ENCODE data around the gene STX12.
"Not testable (repeated sequence)": the region's sequence is repeated elsewhere in the genome, so short reads cannot be mapped to it uniquely, and the experiment has no call there.

The STX12 gene

DNA sequence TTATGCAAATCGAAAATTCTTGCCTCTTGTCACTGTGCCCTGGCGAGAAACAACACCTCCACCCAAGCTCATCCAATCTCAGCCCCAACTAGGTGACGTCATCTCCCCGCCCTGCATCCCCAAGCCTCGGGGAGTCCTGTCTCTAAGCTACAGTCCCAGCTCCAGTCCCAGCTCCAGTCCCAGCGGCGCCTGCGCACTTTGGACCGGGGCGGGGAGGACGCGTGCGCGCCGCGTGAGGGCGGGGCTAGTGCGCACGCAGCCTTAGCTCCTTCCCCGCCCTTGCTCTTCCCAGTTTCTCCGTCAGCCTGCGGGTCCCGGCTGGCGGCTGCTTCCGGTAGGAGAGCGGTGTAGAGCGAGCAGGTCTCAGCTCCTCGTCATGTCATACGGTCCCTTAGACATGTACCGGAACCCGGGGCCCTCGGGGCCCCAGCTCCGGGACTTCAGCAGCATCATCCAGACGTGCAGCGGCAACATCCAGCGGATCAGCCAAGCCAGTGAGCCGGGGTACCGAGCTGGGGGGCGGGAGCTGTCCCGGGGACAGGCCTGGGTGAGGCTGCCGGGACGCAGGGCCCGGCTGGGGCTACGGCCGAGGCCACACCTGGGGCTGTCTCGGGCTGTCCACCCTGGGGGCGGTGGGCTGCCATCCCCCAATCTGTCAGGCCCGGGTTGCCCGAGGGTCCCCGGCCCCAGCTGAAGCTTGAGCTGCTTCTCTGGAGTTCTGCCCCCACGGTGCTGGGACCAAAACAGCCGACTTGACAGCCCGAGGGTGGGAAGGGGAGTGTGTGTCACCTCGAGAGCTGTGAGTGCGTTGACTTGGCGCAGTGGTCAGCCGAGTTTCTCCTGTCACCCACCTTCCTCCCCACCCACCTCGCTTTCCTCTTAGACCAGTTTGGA is at the start of gene STX12:
Gene STX12, plus strand, starts transcription at position 288 of the 894 bp plus-strand sequence. Its CDS starts 89 bp downstream, at position 377.
- peak; percentile 97 for DNase-seq

DNA sequence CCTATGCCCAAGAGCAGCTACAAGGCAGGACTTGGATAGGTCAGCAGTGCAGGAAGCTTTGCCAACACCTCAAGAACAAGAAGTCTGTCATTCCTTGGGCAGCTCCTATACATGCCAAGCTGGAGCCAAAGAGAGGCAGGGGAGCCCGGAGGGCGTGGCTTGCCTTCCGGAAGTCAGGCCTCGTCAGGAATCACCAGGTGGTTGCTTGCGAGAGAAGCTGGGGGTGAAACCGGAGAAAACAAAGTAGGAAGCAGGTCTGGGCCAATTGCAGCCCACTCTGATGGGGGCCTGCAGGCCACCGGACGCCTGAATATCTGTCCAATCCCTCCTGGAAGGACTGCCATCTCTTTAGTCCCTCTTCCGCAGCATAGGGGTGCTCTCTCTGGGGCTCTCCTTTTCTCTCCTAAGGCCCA is 48.1 kb upstream of the STX12 start:
- peak; percentile 72 for DNase-seq

DNA sequence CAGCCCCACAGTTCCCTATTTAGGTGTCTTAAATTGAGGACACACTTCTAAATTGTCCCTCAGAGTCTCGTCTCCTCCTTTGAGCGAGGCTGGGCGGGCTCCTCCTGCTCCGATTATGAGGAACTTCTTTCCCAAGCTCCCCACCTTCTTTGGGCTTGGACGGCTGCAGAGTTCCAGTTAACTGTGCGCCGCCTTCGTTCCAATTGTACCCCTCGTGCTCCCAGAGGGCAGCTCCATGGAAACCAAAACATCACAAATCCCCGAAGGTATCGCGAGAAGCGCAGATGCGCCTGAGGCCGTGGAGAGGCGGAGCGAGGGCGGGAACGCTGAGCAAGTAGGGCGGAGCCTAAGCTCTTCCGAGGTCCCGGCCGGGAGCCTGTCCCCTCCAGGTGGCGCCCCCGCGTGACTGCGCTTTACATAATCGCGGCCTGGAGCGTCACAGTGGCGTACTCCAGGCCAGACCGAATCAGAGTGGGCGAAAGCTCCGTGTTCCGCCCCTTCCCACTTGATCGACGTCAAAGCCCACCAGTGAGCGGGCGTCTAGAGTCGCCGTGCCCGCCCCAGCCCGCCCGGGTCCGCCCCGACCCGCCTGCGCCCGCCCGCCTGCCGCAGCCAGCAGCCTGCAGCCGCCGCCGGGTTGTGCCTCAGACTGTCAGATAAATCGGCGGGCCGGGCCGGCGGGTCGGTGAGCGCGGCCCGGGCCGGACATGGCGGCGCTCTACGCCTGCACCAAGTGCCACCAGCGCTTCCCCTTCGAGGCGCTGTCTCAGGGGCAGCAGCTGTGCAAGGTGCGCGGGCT is 47.4 kb upstream of the STX12 start, which contains the start of gene FAM76A:
Gene FAM76A, plus strand, starts transcription at position 588 of the 799 bp plus-strand sequence. Its CDS starts 120 bp downstream, at position 708.
- DNase-seq: peak; percentile 99

DNA sequence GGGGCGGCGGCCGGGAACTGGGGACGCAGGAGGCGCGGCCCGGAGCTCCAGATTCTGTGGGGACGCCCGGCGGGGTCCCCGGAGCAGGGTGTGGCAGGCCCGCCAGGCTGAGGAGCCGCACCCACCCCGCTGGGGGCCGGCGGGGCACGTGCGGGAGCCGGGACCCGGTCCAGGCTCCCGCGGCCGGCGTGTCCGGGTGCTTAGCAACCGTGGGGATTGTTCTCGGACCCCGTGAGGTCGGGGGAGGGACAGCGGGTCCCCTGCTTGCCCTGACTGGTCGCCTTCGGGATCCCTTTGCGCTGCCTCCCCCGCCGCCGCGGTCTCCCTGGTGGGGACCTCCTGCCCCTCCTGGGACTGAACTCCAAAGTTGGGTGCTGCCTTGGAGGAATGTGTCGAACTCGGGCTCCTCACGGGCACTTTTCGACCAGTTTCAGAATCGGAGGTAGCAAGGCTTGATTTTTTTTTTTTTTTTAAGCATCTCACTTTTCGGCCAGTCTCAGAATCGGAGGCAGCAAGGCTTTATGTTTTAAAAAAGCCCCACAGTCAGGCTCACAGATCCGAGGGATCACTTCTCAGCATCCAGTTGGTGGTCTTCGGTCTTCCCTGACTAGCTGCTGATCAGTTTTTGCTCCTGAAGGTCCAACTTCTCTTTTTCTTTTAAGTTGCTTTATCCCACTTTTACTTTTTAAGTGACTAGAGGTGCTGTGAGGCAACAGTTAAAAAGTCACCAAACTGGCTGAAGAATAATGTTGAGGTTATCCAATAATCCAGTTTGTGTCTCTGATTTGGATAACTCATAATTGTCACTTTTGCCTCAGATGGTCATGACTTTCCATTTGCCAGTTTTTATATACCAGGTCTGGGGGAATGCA is 46.6 kb upstream of the STX12 start:
- DNase-seq: peak; percentile 13

DNA sequence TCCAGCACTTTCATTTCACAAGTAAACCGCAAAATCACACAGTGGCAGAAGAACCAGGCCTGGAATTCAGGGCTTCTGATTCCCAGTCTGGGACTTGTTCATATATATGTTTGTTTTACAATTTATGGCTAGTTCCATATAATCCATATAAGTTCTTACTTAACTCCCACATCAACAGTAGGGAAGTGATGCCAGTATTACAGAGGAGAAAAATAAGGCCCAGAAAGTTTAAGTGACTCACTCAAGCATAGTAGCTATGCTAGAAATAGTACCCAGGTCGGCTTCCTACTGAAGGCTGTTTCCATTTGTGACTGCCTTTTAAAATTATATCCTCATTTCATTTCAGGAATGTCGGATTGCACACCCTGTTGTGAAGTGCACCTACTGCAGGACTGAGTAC is 45.9 kb upstream of the STX12 start:
- no peak for DNase-seq

DNA sequence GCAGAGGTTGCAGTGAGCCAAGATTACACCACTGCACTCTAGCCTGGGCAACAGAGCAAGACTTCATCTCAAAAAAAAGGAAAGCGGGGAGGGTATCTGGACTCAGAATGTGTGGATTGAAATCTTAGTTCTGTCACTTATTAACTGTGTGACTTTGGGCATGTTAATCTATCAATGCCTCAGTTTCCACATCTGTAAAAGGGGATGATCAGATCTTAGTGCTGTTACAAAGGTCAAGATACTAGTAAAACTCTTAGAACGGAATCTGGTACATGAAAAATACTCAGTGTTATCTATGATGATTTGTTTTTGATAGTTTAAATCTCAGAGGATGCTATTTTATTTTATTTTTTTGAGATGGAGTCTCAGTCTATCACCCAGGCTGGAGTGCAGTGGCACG is 36.8 kb upstream of the STX12 start:
- DNase-seq: no peak

DNA sequence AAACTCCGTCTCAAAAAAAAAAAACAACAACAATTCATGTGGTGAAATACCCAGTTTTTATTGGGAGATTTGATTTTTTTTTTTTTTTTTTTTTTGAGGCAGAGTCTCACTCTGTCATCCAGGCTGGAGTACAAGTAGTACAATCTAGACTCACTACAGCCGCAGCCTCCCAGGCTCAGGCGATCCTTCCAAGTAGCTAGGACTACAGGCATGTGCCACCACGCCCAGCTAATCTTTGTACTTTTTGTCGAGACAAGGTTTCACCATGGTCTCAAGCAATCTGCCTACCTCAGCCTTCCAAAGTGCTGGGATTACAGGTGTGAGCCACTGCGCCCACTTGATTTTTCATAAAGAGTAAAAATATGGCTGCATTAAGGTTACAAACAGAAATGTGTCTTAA is 31.9 kb upstream of the STX12 start:
- DNase-seq: no peak

DNA sequence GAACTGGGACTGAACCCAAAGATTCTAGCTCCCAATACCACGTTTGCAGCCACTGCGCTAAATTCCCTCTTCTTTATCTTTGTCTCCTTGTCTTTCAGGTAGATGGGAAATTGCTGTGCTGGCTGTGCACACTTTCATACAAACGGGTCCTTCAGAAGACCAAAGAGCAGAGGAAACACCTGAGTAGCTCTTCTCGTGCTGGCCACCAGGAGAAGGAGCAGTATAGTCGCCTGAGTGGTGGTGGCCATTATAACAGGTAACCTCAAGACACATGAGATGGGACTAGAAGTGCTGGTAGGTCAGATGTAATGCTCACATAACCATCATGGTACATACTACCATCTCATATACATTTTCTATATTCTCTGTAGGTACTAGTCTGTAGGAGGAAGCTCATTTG is 28.5 kb upstream of the STX12 start:
- no peak for DNase-seq

DNA sequence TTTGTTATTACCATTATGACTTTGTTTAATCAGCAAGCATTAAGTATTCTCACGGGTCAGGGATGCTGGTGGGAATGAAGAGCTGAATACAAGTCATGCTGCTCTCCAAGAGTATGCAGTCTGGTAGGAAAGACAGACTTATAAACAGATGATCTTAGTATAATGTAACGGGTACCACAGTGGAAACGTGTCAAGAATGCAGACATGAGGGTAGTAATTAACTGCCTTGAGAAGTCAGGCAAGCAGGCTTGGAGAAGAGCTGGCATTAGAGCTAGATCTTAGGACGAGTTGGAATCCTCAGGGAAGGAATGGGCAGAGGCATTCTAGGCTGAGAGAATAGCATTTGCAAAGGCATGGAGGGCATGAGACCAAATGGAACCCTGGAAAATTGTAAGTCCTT is 27.6 kb upstream of the STX12 start:
- no peak for DNase-seq

DNA sequence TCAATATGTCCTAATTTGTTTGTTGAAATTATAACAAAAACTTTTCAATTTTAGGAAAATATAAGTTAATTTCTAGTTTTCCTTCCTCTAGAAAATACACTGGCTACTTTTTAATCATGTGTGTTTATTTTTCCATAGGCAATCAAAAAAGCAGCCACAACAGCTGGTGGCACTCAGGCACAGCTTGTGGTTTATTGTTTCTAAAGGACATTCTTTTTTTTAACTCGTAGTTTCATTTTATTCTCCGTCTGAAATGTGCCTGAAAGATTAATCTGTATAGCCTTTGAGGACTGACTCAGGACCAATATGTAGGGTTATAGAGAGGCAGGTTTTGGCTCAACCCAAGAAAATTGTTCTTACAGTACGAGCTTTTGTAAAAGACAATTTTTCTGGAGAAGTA is 20.7 kb upstream of the STX12 start:
- DNase-seq: no peak

DNA sequence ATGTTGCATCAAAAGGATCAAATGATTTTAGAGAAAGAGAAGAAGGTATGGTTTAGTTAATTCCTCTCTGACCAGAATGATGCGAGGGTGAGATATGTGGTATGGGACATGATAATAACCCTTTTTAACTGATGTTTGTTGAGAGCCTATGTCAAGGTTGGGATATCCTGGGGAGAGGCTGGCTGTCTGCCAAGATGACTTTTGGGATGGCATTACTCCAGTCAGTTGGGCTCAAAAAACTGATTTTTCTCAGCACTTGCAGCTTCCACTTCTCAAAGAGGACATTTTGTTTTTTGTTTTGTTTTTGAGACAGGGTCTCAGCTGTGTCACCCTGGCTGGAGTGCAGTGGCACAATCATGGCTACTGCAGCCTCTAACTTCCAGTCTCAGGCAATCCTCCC is 17.7 kb upstream of the STX12 start:
- DNase-seq: peak; percentile 38

DNA sequence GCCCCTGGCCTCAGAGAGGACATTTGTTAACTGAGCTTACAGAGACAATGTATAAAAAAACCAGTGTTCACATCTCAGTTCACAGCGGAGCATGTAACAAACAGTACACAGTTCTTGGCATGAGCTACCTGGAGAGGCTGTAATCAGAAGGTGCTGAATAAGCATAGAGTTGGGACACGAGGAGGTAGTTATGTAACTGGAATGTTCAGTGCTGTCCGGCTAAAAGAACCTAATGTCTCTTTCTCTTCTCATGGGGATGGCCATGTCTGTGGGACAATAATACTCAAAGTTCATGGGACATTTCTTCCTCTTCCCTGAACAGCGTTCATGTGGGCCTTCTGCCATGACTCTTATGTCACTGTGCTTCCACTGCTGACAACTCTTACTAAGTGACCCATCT is 17.2 kb upstream of the STX12 start:
- DNase-seq: no peak

DNA sequence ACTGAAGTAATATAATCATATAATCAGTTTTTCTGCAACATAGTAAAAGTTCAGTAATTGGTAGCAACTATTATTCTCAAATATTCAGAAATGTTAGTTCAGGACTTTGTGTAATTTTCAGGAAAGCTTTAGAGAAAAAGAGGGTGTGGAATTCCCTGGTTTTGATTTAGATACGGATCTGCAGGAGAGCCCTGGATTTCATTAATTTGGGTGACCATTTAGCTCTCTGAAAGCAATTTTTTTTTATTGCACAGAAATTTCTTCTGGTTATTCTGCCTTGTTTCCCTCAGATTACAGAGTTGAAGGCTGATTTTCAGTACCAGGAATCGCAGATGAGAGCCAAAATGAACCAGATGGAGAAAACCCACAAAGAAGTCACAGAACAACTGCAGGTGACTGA is 13.8 kb upstream of the STX12 start:
- DNase-seq: no peak

DNA sequence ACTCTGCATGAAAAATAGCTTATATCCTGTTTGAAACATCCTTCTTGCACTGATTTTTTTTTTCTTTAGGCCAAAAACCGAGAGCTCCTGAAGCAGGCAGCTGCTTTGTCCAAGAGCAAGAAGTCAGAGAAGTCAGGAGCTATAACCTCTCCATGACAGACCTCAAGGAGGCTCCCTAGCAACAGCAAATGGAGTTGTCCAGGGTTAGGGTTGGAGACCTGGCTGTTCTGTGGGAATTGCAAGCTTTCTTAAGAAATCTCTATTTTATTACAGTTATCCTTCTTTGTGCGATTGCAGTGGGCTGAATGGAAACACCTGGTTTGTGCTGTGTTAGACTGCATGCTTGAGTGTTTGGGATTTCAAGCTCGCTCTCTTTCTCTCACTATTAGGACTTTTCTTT is 12.6 kb upstream of the STX12 start:
- DNase-seq: no peak

DNA sequence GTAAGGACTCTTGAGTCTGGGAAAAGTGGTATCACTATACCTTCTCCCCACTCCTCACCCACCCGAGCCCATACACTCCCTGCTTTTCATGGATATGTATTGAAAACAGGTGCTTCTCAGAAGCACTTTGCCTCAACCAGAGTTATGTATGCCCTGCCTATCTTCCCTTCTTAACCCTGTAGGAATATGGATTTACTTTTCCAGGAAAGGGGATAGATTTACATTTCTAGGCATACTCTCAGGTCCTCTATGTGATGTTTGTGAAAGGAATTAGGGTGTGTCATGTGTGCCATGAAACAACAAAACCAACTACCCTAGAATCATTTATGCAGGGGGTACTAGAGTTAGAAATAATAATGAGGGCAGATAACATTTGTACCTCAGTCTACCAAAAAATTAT is 11.0 kb upstream of the STX12 start:
- DNase-seq: no peak

DNA sequence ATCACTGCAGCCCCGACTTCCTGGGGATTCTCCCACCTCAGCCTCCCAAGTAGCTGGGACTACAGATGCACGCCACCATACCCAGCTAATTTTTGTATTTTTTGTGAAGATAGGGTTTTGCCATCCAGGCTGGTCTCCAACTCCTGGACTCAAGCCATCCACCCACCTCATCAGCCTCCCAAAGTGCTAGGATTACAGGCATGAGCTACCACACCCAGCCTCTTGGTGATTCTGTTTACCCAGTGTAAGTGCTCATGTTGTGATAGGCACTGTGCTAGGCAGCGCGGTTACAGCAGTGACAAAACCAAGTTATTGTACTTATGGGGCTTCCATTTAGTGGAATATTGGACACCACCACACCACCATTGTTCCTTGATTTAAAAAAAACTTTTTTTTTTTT is 9.7 kb upstream of the STX12 start:
- no peak for DNase-seq

DNA sequence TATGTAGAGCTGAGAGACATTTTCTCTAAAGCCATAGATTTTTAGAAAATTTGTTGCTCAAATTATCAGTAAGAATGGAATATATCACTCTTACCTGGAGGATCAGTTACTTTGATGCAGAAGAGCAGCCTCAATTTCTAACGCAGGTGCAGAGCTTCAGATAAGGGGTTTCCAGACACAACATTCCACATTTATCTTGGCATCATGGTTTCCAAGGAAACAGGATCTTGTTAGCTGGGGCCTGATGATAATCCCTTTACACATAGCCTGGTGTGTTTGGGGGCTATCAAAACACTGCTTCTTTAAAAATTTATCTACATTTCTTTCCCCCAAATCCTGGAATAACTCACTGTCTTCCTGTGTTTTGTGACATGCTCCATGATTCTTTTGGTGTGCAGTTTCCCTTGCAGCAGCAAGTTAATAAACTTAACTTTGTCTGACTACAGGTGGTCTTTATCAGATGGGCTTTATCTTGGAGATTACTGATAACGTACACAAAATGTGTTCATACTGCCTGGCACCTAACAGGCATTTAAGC is 2.7 kb upstream of the STX12 start:
- no peak for DNase-seq

DNA sequence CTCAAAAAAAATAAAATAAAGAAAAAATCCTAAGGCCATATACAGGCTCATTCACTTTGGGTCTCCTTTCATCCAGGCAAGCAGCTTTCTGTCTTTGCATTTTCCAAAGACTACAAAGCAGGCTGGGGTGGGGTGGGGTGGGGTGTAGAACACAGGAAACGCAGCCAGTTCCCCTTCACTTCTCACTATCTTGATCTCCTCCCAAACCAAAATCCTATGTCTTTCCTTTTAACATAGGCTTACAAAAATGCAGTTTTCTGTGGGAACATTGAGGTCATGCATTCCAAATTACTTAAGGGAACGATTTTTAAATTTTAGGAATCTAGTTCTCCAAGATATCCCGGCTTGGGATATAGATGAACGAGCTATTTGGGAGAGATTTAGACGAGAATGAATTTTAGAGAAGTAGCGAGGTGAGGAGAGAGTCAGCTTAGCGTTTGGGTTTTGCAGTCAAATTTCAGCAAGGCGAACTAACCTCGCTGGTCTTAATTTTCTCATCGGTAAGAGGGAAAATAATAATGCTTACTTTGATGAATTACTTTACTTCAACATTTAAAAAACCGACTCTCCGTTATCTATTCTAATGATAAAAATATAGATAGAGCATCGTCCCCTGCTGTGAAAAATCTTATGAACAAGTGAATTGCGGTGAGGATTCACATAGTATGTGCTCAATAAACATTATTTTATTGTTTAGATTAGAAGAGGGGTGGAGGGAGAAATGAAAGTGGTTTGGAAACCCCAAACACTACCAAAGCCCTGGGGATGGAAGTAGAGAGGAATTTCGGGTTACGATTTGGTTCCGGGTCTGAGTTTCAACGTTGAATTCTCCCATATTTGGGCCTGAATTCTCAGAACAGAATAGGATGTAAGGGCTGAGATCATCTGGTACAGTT is 735 bp upstream of the STX12 start:
- DNase-seq: no peak

DNA sequence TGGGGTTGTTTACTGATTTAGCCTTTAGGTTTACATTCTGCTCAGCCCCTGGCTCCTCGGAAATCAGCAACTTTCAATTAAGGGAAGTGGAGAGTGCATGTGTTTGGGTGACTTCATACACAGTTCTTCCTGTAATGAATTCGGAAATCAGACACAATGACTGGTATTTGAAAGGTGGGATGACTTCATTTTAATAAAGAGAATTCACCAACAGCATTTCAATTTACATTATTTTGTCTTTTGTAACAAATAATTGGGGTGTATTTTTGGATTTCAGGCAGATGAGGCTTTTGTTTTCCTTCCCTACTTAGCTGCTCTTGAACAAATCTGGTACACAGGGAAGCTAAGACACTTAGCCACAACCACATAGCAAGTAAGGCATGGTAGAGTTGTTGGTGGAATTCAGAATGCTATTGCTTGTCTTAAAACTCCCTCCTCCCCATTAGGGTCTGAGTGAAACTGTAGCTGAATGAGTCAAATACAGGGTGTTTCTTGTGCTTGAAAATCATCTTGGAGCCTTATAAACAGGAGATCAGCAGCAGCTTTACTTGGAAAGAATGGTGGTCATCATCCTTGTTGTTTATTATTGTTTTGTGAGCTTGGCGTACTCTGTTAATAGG is 917 bp downstream of the STX12 start:
- no peak for DNase-seq

DNA sequence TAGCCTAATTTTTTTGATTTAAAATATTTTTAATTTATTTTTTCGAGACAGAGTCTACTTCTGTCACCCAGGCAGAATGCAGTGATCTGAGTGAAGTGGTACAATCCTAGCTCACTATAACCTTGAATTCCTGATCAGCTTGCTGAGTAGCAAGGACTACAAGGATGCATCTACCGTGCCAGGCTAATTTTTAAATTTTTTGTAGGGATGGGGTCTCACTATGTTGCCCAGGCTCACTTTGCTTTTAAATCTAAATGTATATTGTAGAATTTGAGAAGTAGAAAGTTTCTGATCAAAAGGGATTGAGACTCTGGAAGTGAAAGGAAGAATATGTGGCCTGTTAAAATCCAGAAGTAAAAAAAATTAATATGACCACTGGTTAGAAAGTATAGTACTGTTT is 1.6 kb downstream of the STX12 start:
- no peak for DNase-seq

DNA sequence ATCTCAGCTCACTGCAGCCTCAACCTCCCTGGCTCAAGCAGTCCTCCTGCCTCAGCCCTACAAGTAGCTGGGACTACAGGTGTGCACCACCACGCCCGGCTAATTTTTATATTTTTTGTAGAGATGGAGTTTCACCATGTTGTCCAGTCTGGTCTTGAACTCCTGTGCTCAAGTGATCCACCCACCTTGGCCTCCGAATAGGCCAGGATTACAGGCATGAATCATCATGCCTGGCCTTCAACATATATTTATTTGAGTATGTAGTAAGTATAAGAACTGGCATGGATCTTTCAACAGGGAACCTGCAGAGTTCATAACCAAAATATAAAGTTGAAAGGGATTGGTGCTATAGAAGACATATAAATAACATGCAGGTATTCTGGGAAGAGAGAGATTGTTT is 2.3 kb downstream of the STX12 start:
- DNase-seq: not testable (repeated sequence)

Data from NCI-H2227 treated with DMSO at 0.1 percent for 48 hours (cell line).